A673 (cell line): Measurements from ENCODE around the gene EHMT1. TPM values are rescaled to one million over a fixed set of nuclear protein-coding genes. Genes with fewer than 3 reads are reported as not detected.
"Not testable (repeated sequence)": the region's sequence is repeated elsewhere in the genome, so short reads cannot be mapped to it uniquely, and the experiment has no call there.

ENCODE experiments used
- BruUV-seq: library from RNA; stranded (reverse); fragments of 400-500 nt; replicated peaks from 2 replicates; lab custom pipeline; 2021; lab: Mats Ljungman, UMichigan
- CTCF ChIA-PET: fragments of 300-600 bp; sonication (Branson Sonifier 250); formaldehyde crosslinking; loops from one replicate; lab custom pipeline; 2022; ENCODE audit warnings: antibody characterized with exemption; lab: Charles Lee
- POLR2A ChIA-PET: fragments of 300-600 bp; sonication (Branson Sonifier 250); formaldehyde crosslinking; loops from one replicate; lab custom pipeline; 2022; ENCODE audit warnings: antibody characterized with exemption; ENCODE audit not compliant: low non-redundant PET; lab: Charles Lee
- DNase-seq: peaks from one replicate; pipeline ENCODE4 v3.0.0-alpha.2; 2015; ENCODE audit warnings: low spot score
- H3K27ac ChIP-seq: fragments of 200-600 bp; sonication (generic); 2 replicates; pipeline ENCODE4 v1.5.1; 2016; ENCODE audit warnings: mixed run types, low read depth, mild to moderate bottlenecking, mixed read lengths, antibody characterized with exemption, low read length; ENCODE audit not compliant: poor library complexity, severe bottlenecking
- H3K27me3 ChIP-seq: fragments of 200-600 bp; sonication (generic); replicated peaks from 2 replicates; pipeline ENCODE4 v1.6.1; 2017; ENCODE audit warnings: mixed run types, low read depth, mild to moderate bottlenecking, mixed read lengths, antibody characterized with exemption, low read length; ENCODE audit not compliant: insufficient read depth, poor library complexity
- H3K36me3 ChIP-seq: fragments of 200-600 bp; sonication (generic); 2 replicates; pipeline ENCODE4 v1.6.1; 2016; ENCODE audit warnings: mixed run types, mild to moderate bottlenecking, mixed read lengths, antibody characterized with exemption, low read length; ENCODE audit not compliant: insufficient read depth, poor library complexity, severe bottlenecking
- H3K4me1 ChIP-seq: fragments of 200-600 bp; sonication (generic); 2 replicates; pipeline ENCODE4 v1.6.1; 2017; ENCODE audit warnings: mixed run types, mild to moderate bottlenecking, mixed read lengths, antibody characterized with exemption, low read length; ENCODE audit not compliant: insufficient read depth, poor library complexity, severe bottlenecking
- H3K4me3 ChIP-seq: fragments of 200-600 bp; sonication (generic); 2 replicates; pipeline ENCODE4 v1.5.1; 2016; ENCODE audit warnings: low read depth, mixed run types, mild to moderate bottlenecking, mixed read lengths, low read length; ENCODE audit not compliant: poor library complexity, severe bottlenecking
- H3K9me3 ChIP-seq: fragments of 200-600 bp; sonication (generic); 2 replicates; pipeline ENCODE4 v1.6.1; 2016; ENCODE audit warnings: mixed run types, low read depth, mild to moderate bottlenecking, mixed read lengths, antibody characterized with exemption, low read length; ENCODE audit not compliant: poor library complexity, severe bottlenecking
- CTCF ChIP-seq: fragments of 300-800, 200-600 bp; sonication (generic); conservative IDR thresholded peaks from 2 replicates; pipeline ENCODE4 v1.5.1; 2017; ENCODE audit warnings: low read depth, mild to moderate bottlenecking, antibody characterized with exemption, low read length, moderate library complexity, mixed read lengths
- EZH2 ChIP-seq: fragments of 200-600 bp; sonication (generic); IDR thresholded peaks from 2 replicates; pipeline ENCODE4 v1.6.1; 2017; ENCODE audit warnings: borderline replicate concordance, low read depth, mild to moderate bottlenecking, mixed read lengths, antibody characterized with exemption, low read length; ENCODE audit not compliant: poor library complexity, severe bottlenecking
- intact Hi-C: fragments of 100-400 bp; cut with micrococcal nuclease; formaldehyde crosslinking; loops from one replicate; pipeline ENCODE4 v1.10.0; 2022; ENCODE audit not compliant: unreplicated experiment
- total RNA-seq: library from RNA; stranded (reverse); gene quantifications from 2 replicates; pipeline ENCODE4 v1.2.3, GENCODE V29; 2021

EHMT1 gene
- total RNA-seq, 1 experiment from 2014 or later: 115 TPM

- CTCF ChIA-PET: no interaction called here
- H3K27me3 ChIP-seq: no peaks in the 10 kb centered on the region
- TF ChIP-seq EZH2 (no peak), CTCF (no peak)
- intact Hi-C loops: no loop called here
- no peak overlapping the region for H3K27ac ChIP-seq
- peaks cover 4% of the 10 kb centered on the region for H3K9me3 ChIP-seq
- no TSS peak for BruUV-seq
- DNase-seq: no peak
- no peaks in the 10 kb centered on the region for H3K4me1 ChIP-seq
- peaks cover 28% of the 10 kb centered on the region for H3K36me3 ChIP-seq
- POLR2A ChIA-PET: no interaction called here
- no peak overlapping the region for H3K4me3 ChIP-seq
These were observed 103.7 kb downstream of the EHMT1 start for GRCh38 chr9:137722481-137722880.

DNA sequence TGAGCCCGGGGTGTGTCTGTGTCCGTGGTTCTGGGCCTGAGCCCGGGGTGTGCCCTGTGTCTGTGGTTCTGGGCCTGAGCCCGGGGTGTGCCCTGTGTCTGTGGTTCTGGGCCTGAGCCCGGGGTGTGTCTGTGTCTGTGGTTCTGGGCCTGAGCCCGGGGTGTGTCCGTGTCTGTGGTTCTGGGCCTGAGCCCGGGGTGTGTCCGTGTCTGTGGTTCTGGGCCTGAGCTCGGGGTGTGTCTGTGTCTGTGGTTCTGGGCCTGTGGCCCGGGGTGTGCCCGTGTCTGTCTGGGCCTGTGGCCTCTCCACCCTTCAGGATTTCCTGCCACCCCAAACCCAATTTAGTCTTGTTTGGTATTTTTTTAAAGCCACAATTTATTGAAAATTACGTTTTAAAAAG, 104.6 kb downstream of the EHMT1 start:
- H3K36me3 ChIP-seq: peaks cover 26% of the 10 kb centered on the region
- H3K27ac ChIP-seq, POLR2A ChIA-PET, H3K9me3 ChIP-seq, BruUV-seq, H3K4me1 ChIP-seq, DNase-seq, H3K27me3 ChIP-seq, CTCF ChIA-PET, intact Hi-C loops, H3K4me3 ChIP-seq: not testable (repeated sequence)

DNA sequence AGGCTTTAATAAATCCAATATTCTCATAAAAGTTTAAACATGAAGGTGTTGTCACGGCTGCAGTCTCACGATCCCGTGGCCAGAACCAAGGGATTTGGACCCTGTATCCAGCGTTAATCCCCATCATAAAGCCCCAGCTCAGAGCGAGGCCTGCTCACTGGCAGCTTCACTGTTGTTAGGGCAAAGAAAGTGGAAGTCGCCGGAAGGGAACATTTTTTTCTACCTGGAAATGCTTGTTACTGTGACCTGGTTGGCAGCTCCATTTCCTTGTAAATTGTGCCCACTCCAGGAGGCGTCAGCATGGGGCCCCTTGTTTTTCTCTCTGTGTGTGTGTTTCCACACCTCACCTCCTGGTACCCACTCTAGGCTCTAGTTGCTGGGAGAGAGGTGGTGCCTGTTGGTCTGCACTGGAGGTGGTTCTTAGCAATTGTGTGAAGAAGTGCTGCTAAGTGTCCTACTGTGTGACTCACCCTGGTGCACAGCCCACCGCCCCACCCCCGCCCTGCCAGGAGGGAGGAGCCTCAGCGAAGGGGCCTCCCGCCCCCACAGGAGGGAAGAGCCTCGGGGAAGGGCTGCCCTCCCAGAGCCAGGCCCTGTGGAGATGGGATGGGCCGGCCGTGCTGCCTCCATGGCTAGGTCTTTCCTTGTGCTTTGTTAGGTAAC, 105.1 kb downstream of the EHMT1 start:
- no peak for TF ChIP-seq EZH2
- no peak for TF ChIP-seq CTCF
- POLR2A ChIA-PET: no interaction called here
- no peak for DNase-seq
- Histone ChIP-seq H3K9me3 (peaks cover 4% of the 10 kb centered on the region), H3K4me1 (no peaks in the 10 kb centered on the region), H3K36me3 (peaks cover 31% of the 10 kb centered on the region), H3K4me3 (no peak overlapping the region), H3K27me3 (no peaks in the 10 kb centered on the region), H3K27ac (no peak overlapping the region)
- intact Hi-C loops: no loop called here
- no TSS peak for BruUV-seq
- CTCF ChIA-PET: no interaction called here

GRCh38 chr9:137724818-137725240, 106.0 kb downstream of the EHMT1 start:
- no TSS peak for BruUV-seq
- Histone ChIP-seq H3K36me3 (peaks cover 34% of the 10 kb centered on the region), H3K27me3 (no peaks in the 10 kb centered on the region), H3K4me3 (no peak overlapping the region), H3K27ac (no peak overlapping the region), H3K4me1 (no peaks in the 10 kb centered on the region), H3K9me3 (peaks cover 4% of the 10 kb centered on the region)
- POLR2A ChIA-PET: interaction anchor here (1.1 kb wide), 1 partner anchor 25 kb away, joined by 3 read pairs; no protein-coding TSS in a partner anchor
- CTCF ChIA-PET: no interaction called here
- intact Hi-C loops: no loop called here
- TF ChIP-seq CTCF: no peak
- TF ChIP-seq EZH2: no peak
- no peak for DNase-seq
